Stomach (tissue), 4 donors: ENCODE data around the gene ARHGAP22.

ENCODE experiments used
- EP300 ChIP-seq: sonication (generic); formaldehyde crosslinking; IDR thresholded peaks from one replicate; pipeline ENCODE4 v1.6.1; 2017; ENCODE audit warnings: antibody characterized with exemption
- POLR2A ChIP-seq, 4 donors: fragments of 450-650 bp; IDR thresholded peaks; one replicate each; pipeline ENCODE4 v1.6.1; 2016; ENCODE audit warnings: antibody characterized with exemption in 4 of 4, control low read depth in 2 of 4, mild to moderate bottlenecking in 1 of 4, moderate library complexity in 1 of 4
- POLR2AphosphoS5 ChIP-seq, 3 donors: sonication (generic); formaldehyde crosslinking; IDR thresholded peaks; one replicate each; pipeline ENCODE4 v1.6.1; 2016; ENCODE audit warnings: antibody characterized with exemption in 3 of 3
- TF ChIP-seq, protein P1 (sequence below), 7 experiments: fragments of 450-650 bp in 4 of 7; fragments of 200-600 bp in 3 of 7; sonication (generic) in 3 of 7; IDR thresholded peaks; one replicate each; pipeline ENCODE4 v1.5.1; 2016 to 2019; ENCODE audit warnings: antibody characterized with exemption in 7 of 7, control low read depth in 2 of 7, mild to moderate bottlenecking in 1 of 7

DNA sequence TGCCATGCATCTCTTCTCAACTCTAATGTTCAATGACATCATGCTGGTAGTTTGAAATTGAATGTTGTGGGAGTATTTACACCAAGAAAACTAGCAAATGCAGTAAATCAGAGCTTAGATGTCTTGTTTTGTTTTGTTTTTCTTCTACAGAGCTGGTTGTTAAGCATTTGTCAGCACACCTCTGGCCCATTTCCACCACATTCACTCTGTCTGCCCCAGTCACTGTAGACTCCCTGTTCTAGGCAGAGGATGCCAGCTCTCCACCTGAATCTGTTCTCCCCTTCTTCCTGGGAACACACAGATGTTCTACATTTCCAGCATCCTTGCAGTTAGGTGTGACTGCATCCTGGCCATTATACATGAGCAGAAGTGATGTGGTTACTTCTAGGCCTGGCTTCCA lies 4.1 kb upstream of the ARHGAP22 start:
- no peak for TF ChIP-seq POLR2A (IDR thresholded peaks at IDR 0.05)
- TF ChIP-seq, protein P1, sequence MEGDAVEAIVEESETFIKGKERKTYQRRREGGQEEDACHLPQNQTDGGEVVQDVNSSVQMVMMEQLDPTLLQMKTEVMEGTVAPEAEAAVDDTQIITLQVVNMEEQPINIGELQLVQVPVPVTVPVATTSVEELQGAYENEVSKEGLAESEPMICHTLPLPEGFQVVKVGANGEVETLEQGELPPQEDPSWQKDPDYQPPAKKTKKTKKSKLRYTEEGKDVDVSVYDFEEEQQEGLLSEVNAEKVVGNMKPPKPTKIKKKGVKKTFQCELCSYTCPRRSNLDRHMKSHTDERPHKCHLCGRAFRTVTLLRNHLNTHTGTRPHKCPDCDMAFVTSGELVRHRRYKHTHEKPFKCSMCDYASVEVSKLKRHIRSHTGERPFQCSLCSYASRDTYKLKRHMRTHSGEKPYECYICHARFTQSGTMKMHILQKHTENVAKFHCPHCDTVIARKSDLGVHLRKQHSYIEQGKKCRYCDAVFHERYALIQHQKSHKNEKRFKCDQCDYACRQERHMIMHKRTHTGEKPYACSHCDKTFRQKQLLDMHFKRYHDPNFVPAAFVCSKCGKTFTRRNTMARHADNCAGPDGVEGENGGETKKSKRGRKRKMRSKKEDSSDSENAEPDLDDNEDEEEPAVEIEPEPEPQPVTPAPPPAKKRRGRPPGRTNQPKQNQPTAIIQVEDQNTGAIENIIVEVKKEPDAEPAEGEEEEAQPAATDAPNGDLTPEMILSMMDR (IDR thresholded peaks at IDR 0.05) = no peak
- no peak for TF ChIP-seq POLR2AphosphoS5 (IDR thresholded peaks at IDR 0.05)
- TF ChIP-seq EP300 = no peak
